Stimulated activated CD4-positive, alpha-beta T cell treated with anti-CD3 and anti-CD28 coated beads, Interleukin-1b, Interleukin-23, amount 100 ng/mL, for 24 hours (primary cell): ENCODE results near the gene VPS35L.
A peak's percentile ranks its signal among the peaks of the same experiment; 100 is the strongest.

ENCODE experiments used
- DNase-seq, 4 experiments: peaks; one replicate each; pipeline ENCODE4 v3.0.0-alpha.2; 2020; ENCODE audit warnings: low read depth in 4 of 4, low spot score in 1 of 4

VPS35L gene

GRCh38 chr16:19691161-19691711 lies 135.7 kb downstream of the VPS35L start:
- DNase-seq: no peak

- no peak for DNase-seq
Observed at GRCh38 chr16:19694989-19695388, 139.5 kb downstream of the VPS35L start.

GRCh38 chr16:19696328-19696727 lies 140.8 kb downstream of the VPS35L start:
- DNase-seq: peak in 1 of 4 experiments; percentile 25

GRCh38 chr16:19696961-19697360 lies 141.5 kb downstream of the VPS35L start:
- no peak for DNase-seq

- DNase-seq: no peak
Observed at GRCh38 chr16:19697756-19698318, 142.3 kb downstream of the VPS35L start.

- DNase-seq: no peak
Observed at GRCh38 chr16:19698480-19699465, 143.3 kb downstream of the VPS35L start.

GRCh38 chr16:19699472-19699871 lies 144.0 kb downstream of the VPS35L start:
- DNase-seq: no peak

GRCh38 chr16:19700319-19700781 lies 144.8 kb downstream of the VPS35L start:
- DNase-seq: no peak

GRCh38 chr16:19701091-19701490 lies 145.6 kb downstream of the VPS35L start:
- no peak for DNase-seq

- no peak for DNase-seq
Observed at GRCh38 chr16:19703172-19703889, 147.8 kb downstream of the VPS35L start.

GRCh38 chr16:19704321-19705145 lies 149.0 kb downstream of the VPS35L start:
- DNase-seq: no peak

- DNase-seq: no peak
Observed at GRCh38 chr16:19705146-19705501, 149.6 kb downstream of the VPS35L start.

GRCh38 chr16:19705843-19706242 lies 150.3 kb downstream of the VPS35L start:
- DNase-seq: no peak

- DNase-seq: no peak
Observed at GRCh38 chr16:19706846-19707245, 151.3 kb downstream of the VPS35L start.

- no peak for DNase-seq
Observed at GRCh38 chr16:19707569-19708295, 152.2 kb downstream of the VPS35L start.

- no peak for DNase-seq
Observed at GRCh38 chr16:19708296-19709205, 153.0 kb downstream of the VPS35L start.

GRCh38 chr16:19709381-19710136 lies 154.1 kb downstream of the VPS35L start:
- DNase-seq: no peak
